Ishikawa (cell line): ENCODE measurements around the gene CHIT1.

Experiments
- FOXM1 ChIP-seq: IDR thresholded peaks from 2 replicates; pipeline ENCODE4 v1.6.1; 2012; ENCODE audit warnings: low read depth, borderline replicate concordance
- TEAD4 ChIP-seq: IDR thresholded peaks from 2 replicates; pipeline ENCODE4 v1.6.1; 2012

GRCh38 chr1:203188686-203189232 is 40.7 kb downstream of the CHIT1 start:
- TF ChIP-seq TEAD4 (no peak), FOXM1 (no peak)
